ENCODE data around the gene OSBPL9. TPM values are rescaled to one million over a fixed set of nuclear protein-coding genes. Genes with fewer than 3 reads are reported as not detected.

The OSBPL9 gene
- total RNA-seq, 1 experiment from 2014 or later = 62.4 TPM

DNA sequence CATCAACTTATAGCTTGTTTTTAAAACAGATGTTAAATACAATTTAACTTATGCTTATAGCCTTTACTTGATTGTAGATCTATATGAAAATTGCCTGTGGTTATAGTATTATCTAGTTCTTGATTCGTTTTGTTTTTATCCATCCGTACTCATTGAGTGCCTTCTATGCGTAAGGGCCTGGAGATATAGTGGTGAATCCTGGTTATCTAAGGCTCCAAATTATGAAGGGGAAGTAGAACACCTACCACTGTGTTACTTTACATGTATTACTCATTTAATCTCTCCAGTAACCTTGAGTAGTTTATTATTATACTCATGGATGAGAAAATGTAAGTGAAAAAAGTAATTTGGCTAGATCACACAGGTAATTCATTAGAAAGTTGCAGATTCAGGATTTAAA, 121.8 kb downstream of the OSBPL9 start:
- Histone ChIP-seq H3K36me3 (ENCODE audit: insufficient read depth, low read length, poor library complexity, severe bottlenecking) (no peaks in the 10 kb centered on the region), H3K27me3 (replicated peaks; ENCODE audit: insufficient read depth, low read depth, low read length, poor library complexity) (no peaks in the 10 kb centered on the region), H3K4me1 (ENCODE audit: insufficient read depth, low read length, poor library complexity, severe bottlenecking) (peaks cover 46% of the 10 kb centered on the region), H3K27ac (ENCODE audit: low read depth, low read length, poor library complexity, severe bottlenecking) (no peak overlapping the region), H3K9me3 (ENCODE audit: low read depth, low read length, poor library complexity, severe bottlenecking) (no peaks in the 10 kb centered on the region), H3K4me3 (ENCODE audit: low read depth, low read length, poor library complexity, severe bottlenecking) (no peak overlapping the region)
- intact Hi-C loops (cut with micrococcal nuclease; ENCODE audit: unreplicated experiment) = no loop called here
- no peak for DNase-seq (ENCODE audit: low spot score)
- BruUV-seq (replicated peaks) = no TSS peak
- POLR2A ChIA-PET (ENCODE audit: low non-redundant PET) = no interaction called here
- no peak for TF ChIP-seq EZH2 (IDR thresholded peaks at IDR 0.05; ENCODE audit: borderline replicate concordance, low read depth, low read length, poor library complexity, severe bottlenecking)
- TF ChIP-seq, protein P1, sequence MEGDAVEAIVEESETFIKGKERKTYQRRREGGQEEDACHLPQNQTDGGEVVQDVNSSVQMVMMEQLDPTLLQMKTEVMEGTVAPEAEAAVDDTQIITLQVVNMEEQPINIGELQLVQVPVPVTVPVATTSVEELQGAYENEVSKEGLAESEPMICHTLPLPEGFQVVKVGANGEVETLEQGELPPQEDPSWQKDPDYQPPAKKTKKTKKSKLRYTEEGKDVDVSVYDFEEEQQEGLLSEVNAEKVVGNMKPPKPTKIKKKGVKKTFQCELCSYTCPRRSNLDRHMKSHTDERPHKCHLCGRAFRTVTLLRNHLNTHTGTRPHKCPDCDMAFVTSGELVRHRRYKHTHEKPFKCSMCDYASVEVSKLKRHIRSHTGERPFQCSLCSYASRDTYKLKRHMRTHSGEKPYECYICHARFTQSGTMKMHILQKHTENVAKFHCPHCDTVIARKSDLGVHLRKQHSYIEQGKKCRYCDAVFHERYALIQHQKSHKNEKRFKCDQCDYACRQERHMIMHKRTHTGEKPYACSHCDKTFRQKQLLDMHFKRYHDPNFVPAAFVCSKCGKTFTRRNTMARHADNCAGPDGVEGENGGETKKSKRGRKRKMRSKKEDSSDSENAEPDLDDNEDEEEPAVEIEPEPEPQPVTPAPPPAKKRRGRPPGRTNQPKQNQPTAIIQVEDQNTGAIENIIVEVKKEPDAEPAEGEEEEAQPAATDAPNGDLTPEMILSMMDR (conservative IDR thresholded peaks at IDR 0.05; ENCODE audit: low read depth, low read length) = no peak
- CTCF ChIA-PET = no interaction called here

DNA sequence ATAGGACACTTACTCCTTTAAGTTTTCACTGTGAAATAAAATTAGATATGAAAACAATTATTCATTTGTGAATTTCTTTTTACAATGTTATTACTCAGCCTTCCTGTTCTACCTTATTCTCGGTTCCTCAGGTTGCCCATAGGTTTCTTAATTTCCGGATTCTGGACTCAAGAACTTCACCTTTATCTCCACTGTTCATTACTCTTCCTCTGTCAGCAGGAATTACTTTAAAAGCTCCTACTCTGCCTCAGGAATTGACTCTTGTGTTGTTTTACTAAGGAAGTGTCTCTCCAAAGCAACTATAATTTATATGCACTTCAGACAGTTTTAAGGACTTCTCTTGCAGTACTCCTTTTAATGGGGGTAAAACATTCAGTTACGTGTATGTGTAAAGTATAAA, 123.8 kb downstream of the OSBPL9 start:
- TF ChIP-seq, protein P1 (conservative IDR thresholded peaks at IDR 0.05; ENCODE audit: low read depth, low read length) = no peak
- no peak for TF ChIP-seq EZH2 (IDR thresholded peaks at IDR 0.05; ENCODE audit: borderline replicate concordance, low read depth, low read length, poor library complexity, severe bottlenecking)
- Histone ChIP-seq H3K9me3 (ENCODE audit: low read depth, low read length, poor library complexity, severe bottlenecking) (no peaks in the 10 kb centered on the region), H3K27ac (ENCODE audit: low read depth, low read length, poor library complexity, severe bottlenecking) (no peak overlapping the region), H3K27me3 (replicated peaks; ENCODE audit: insufficient read depth, low read depth, low read length, poor library complexity) (no peaks in the 10 kb centered on the region), H3K36me3 (ENCODE audit: insufficient read depth, low read length, poor library complexity, severe bottlenecking) (no peaks in the 10 kb centered on the region), H3K4me1 (ENCODE audit: insufficient read depth, low read length, poor library complexity, severe bottlenecking) (peaks cover 34% of the 10 kb centered on the region), H3K4me3 (ENCODE audit: low read depth, low read length, poor library complexity, severe bottlenecking) (no peak overlapping the region)
- ChIA-PET POLR2A (ENCODE audit: low non-redundant PET) (no interaction called here), CTCF (no interaction called here)
- DNase-seq (ENCODE audit: low spot score) = no peak
- BruUV-seq (replicated peaks) = no TSS peak
- intact Hi-C loops (cut with micrococcal nuclease; ENCODE audit: unreplicated experiment) = no loop called here

DNA sequence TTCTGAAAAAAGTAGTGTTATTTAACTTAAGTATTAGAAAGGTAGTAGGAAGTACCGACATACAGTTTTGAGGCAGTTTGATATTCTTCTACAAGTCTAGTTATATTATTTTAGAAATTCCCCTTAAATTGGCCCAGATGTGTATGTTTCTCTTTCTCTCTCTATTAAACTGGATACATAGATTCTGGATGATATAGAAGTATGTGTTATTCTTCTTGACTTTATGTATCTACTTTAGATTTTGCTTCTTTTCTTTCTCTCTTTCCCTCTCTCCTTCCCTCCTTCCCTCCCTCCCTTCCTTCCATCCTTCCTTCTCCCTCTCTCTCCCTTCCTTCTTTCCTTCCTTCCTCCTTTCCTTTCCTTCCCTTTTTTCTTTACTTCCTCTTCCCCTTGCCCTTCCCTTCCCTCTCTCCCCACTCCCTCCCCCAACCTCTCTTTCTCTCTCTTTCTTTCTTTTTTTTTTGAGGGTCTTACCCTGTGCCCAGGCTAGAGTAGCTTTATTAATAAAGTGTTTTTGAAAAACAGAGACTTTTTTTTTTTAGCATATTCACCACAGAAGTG, 124.3 kb downstream of the OSBPL9 start:
- Histone ChIP-seq H3K27me3 (replicated peaks; ENCODE audit: insufficient read depth, low read depth, low read length, poor library complexity) (no peaks in the 10 kb centered on the region), H3K4me3 (ENCODE audit: low read depth, low read length, poor library complexity, severe bottlenecking) (no peak overlapping the region), H3K4me1 (ENCODE audit: insufficient read depth, low read length, poor library complexity, severe bottlenecking) (peaks cover 29% of the 10 kb centered on the region), H3K36me3 (ENCODE audit: insufficient read depth, low read length, poor library complexity, severe bottlenecking) (no peaks in the 10 kb centered on the region), H3K27ac (ENCODE audit: low read depth, low read length, poor library complexity, severe bottlenecking) (no peak overlapping the region), H3K9me3 (ENCODE audit: low read depth, low read length, poor library complexity, severe bottlenecking) (no peaks in the 10 kb centered on the region)
- ChIA-PET POLR2A (ENCODE audit: low non-redundant PET) (no interaction called here), CTCF (no interaction called here)
- TF ChIP-seq, protein P1 (conservative IDR thresholded peaks at IDR 0.05; ENCODE audit: low read depth, low read length) = no peak
- no peak for TF ChIP-seq EZH2 (IDR thresholded peaks at IDR 0.05; ENCODE audit: borderline replicate concordance, low read depth, low read length, poor library complexity, severe bottlenecking)
- intact Hi-C loops (cut with micrococcal nuclease; ENCODE audit: unreplicated experiment) = no loop called here
- BruUV-seq (replicated peaks) = no TSS peak
- DNase-seq (ENCODE audit: low spot score) = no peak

Data from A673 (cell line).